ENCODE measurements around the gene PRM3.

DNA sequence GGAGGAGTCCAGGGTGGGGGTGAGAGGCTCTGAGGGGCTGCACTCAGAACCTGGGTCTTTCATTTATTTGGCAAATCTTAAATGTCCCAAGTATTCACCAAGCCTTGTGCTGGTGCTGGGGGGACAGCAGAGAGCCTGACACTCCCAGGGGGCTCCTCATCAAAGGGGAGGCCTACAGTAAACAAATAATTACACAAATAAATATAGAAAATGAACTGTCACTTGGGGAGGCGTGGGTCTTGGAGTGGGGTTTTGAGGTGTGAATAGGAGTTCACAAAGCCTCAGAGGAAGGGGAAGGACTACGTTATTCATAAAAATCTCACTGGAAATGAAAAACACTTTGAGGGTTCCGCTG, 22.9 kb upstream of the PRM3 start:
- TF ChIP-seq, protein P1, sequence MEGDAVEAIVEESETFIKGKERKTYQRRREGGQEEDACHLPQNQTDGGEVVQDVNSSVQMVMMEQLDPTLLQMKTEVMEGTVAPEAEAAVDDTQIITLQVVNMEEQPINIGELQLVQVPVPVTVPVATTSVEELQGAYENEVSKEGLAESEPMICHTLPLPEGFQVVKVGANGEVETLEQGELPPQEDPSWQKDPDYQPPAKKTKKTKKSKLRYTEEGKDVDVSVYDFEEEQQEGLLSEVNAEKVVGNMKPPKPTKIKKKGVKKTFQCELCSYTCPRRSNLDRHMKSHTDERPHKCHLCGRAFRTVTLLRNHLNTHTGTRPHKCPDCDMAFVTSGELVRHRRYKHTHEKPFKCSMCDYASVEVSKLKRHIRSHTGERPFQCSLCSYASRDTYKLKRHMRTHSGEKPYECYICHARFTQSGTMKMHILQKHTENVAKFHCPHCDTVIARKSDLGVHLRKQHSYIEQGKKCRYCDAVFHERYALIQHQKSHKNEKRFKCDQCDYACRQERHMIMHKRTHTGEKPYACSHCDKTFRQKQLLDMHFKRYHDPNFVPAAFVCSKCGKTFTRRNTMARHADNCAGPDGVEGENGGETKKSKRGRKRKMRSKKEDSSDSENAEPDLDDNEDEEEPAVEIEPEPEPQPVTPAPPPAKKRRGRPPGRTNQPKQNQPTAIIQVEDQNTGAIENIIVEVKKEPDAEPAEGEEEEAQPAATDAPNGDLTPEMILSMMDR (IDR thresholded peaks at IDR 0.05; ENCODE audit: control extremely low read depth in 1 of 3, insufficient read depth in 1 of 3, low read depth in 1 of 3, low read length in 3 of 3): no peak
- TF ChIP-seq TEAD4 (IDR thresholded peaks at IDR 0.05; ENCODE audit: low read depth, low read length) (no peak), EP300 (IDR thresholded peaks at IDR 0.05; ENCODE audit: borderline replicate concordance in 1 of 2, low read depth in 2 of 2, low read length in 2 of 2) (no peak), GABPA (IDR thresholded peaks at IDR 0.05; ENCODE audit: borderline replicate concordance, insufficient read depth, low read length) (no peak), SIN3A (conservative IDR thresholded peaks at IDR 0.05 in 1 of 2, IDR thresholded peaks at IDR 0.05 in 1 of 2; ENCODE audit: low read depth in 1 of 2, low read length in 2 of 2) (no peak), CEBPB (IDR thresholded peaks at IDR 0.05; ENCODE audit: low read depth, low read length) (no peak), SP2 (IDR thresholded peaks at IDR 0.05; ENCODE audit: low read length) (no peak), TAF7 (optimal IDR thresholded peaks at IDR 0.05; ENCODE audit: borderline replicate concordance, low read depth, low read length) (no peak), MAFK (IDR thresholded peaks at IDR 0.05; ENCODE audit: low read depth, low read length) (no peak)
- TF ChIP-seq, protein P2, sequence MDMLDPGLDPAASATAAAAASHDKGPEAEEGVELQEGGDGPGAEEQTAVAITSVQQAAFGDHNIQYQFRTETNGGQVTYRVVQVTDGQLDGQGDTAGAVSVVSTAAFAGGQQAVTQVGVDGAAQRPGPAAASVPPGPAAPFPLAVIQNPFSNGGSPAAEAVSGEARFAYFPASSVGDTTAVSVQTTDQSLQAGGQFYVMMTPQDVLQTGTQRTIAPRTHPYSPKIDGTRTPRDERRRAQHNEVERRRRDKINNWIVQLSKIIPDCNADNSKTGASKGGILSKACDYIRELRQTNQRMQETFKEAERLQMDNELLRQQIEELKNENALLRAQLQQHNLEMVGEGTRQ (IDR thresholded peaks at IDR 0.05; ENCODE audit: low read length): no peak
